Stomach (tissue), 19 donors: ENCODE measurements around the gene CEP57L1. TPM values are rescaled to one million over a fixed set of nuclear protein-coding genes. Genes with fewer than 3 reads are reported as not detected.

Experiments
- DNase-seq, 2 donors: peaks; one replicate each; pipeline versions ENCODE4 v3.0.0 to v3.0.0-alpha.2; 2013 to 2019
- H3K27ac ChIP-seq, 5 donors: fragments of 200-600 bp in 4 of 5; sonication (generic) in 4 of 5; one replicate each; pipeline ENCODE4 v1.5.1; 2013 to 2019; ENCODE audit warnings: mild to moderate bottlenecking in 1 of 5, moderate library complexity in 1 of 5
- H3K27me3 ChIP-seq, 3 donors: fragments of 200-600 bp; sonication (generic); one replicate each; pipeline ENCODE4 v1.5.1; 2017 to 2019; ENCODE audit warnings: mixed run types in 1 of 3
- H3K36me3 ChIP-seq, 4 donors: fragments of 200-600 bp; sonication (generic); 1 replicate in 3 of 4; 2 replicates in 1 of 4; pipeline ENCODE4 v1.5.1; 2016 to 2019
- H3K4me1 ChIP-seq, 4 donors: fragments of 200-600 bp; sonication (generic); one replicate each; pipeline ENCODE4 v1.5.1; 2016 to 2019
- H3K4me3 ChIP-seq, 4 donors: fragments of 200-600 bp; sonication (generic) in 3 of 4; one replicate each; pipeline ENCODE4 v1.5.1; 2016 to 2019; ENCODE audit warnings: mild to moderate bottlenecking in 1 of 4
- H3K9me3 ChIP-seq, 4 donors: fragments of 200-600 bp; sonication (generic); one replicate each; pipeline ENCODE4 v1.5.1; 2016 to 2019
- EP300 ChIP-seq: sonication (generic); formaldehyde crosslinking; IDR thresholded peaks from one replicate; pipeline ENCODE4 v1.6.1; 2017; ENCODE audit warnings: antibody characterized with exemption
- POLR2A ChIP-seq, 4 donors: fragments of 450-650 bp; IDR thresholded peaks; one replicate each; pipeline ENCODE4 v1.6.1; 2016; ENCODE audit warnings: antibody characterized with exemption in 4 of 4, control low read depth in 2 of 4, mild to moderate bottlenecking in 1 of 4, moderate library complexity in 1 of 4
- POLR2AphosphoS5 ChIP-seq, 3 donors: sonication (generic); formaldehyde crosslinking; IDR thresholded peaks; one replicate each; pipeline ENCODE4 v1.6.1; 2016; ENCODE audit warnings: antibody characterized with exemption in 3 of 3
- WGBS, 5 donors: extraction: QIAGEN DNeasy Blood & Tissue Kit in 3 of 5; methylation state at CpG; one replicate each; pipeline versions ENCODE4 v1.1.5 to v1.1.7; 2013 to 2018; 5-methylcytosine and 5-hydroxymethylcytosine counted together
- intact Hi-C: fragments of 100-400 bp; cut with DNase I; formaldehyde crosslinking; loops from one replicate; pipeline ENCODE4 v1.15.1; 2023; ENCODE audit warnings: low total_unique reads
- long read RNA-seq, 10 donors: transcript quantifications; one replicate each; lab custom pipeline, GENCODE V29; 2026
- polyA plus RNA-seq, 3 donors: library from polyadenylated mRNA; stranded (reverse); fragments of 200-250 nt; gene quantifications; one replicate each; pipeline ENCODE4 v1.2.3, GENCODE V29; 2013
- total RNA-seq, 5 donors: library from RNA; depleted of rRNA; stranded (reverse); fragments of >200 nt; gene quantifications; one replicate each; pipeline versions ENCODE4 v1.1.0 to v1.2.3, GENCODE V29; 2014 to 2016
- TF ChIP-seq, protein P1 (sequence below), 7 experiments: fragments of 450-650 bp in 4 of 7; fragments of 200-600 bp in 3 of 7; sonication (generic) in 3 of 7; IDR thresholded peaks; one replicate each; pipeline ENCODE4 v1.5.1; 2016 to 2019; ENCODE audit warnings: antibody characterized with exemption in 7 of 7, control low read depth in 2 of 7, mild to moderate bottlenecking in 1 of 7
- donor health status: healthy with polysubstance abuse.
- donor health status: Bipolar disorder and iron deficiency.
- donor health status: healthy.

Gene CEP57L1
- total RNA-seq: 10 to 100 TPM in 4 of 5 donors, not detected in 1; 13.8 to 63.6 (median 29.4) TPM
- polyA plus RNA-seq: 10 to 100 TPM in 1 of 3 donors, 1 to 10 TPM in 2; 4.5 to 10.3 (median 6.1) TPM
- long read RNA-seq, donor 1: 0 reads
- long read RNA-seq, donor 2, partial matches to known transcripts: 0 of 1 reads
- long read RNA-seq, donor 2, other reads (novel, unspliced or antisense): 0 of 1 reads
- long read RNA-seq, donor 3, partial matches to known transcripts: 0 of 1 reads
- long read RNA-seq, donor 3, other reads (novel, unspliced or antisense): 0 of 1 reads
- long read RNA-seq, donor 4: 0 reads
- long read RNA-seq, donor 5: 0 reads
- long read RNA-seq, donor 6, partial matches to known transcripts: 0 of 1 reads
- long read RNA-seq, donor 6, other reads (novel, unspliced or antisense): 0 of 1 reads
- long read RNA-seq, donor 7, partial matches to known transcripts: 0 of 1 reads
- long read RNA-seq, donor 7, other reads (novel, unspliced or antisense): 0 of 1 reads
- long read RNA-seq, donor 8: 0 reads
- long read RNA-seq, donor 9, partial matches to known transcripts: 0 of 2 reads
- long read RNA-seq, donor 9, other reads (novel, unspliced or antisense): 0 of 2 reads
- long read RNA-seq, donor 10: 0 reads

DNA sequence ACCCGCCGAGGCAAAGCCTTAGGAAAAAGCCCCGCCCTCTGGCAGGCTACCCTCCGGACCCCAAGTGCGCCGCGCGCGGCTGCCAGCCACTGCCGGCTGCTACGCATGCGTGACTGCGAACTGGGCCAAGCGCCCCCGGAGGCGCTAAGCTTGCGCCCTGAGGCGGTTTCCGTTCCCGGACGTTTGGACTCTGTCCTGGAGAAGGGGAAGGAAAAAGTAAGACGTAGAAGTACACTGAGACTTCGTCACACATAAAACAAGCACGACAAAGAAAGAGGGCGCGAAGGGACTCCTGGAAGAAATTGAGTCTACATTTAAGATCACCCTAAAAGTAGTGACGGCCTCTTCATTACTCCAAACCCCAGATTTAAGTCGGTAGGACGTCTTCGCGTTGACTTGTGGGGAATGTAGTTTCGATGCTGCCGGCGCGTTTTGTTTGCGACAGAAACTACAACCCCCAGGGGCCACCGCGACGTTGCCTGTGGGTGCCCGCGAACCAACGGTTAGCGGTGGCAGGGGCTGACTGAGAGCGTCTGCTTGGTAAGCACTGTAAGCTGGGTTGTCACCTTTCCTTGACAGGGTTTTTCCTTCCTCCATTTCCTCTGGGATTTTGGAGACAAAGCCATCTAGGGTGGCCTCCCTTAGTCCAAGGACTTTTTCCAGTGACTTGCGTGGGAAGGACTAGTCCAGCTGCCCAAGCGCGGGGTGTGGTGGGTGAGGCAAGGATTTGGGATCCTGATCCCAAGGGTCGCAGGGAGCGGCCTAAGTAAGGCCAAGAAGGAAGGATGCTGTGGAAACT, at the start of gene CEP57L1:
Gene CEP57L1 (plus strand): TSS at position 472 of the 799 bp plus-strand sequence. CDS start 49,715 bp downstream, outside the sequence.
- intact Hi-C loops: no loop called here
- peak within 1 kb of the TSS; percentile 97 to 100 (median 99) for H3K27ac ChIP-seq
- peak within 1 kb of the TSS; percentile 60 to 75 (median 68) for H3K4me3 ChIP-seq
- TF ChIP-seq POLR2A (IDR thresholded peaks at IDR 0.05) (peak in 2 of 4 donors; percentile 43 to 55), EP300 (no peak), POLR2AphosphoS5 (IDR thresholded peaks at IDR 0.05) (peak; percentile 56 to 65 (median 63))
- TF ChIP-seq, protein P1, sequence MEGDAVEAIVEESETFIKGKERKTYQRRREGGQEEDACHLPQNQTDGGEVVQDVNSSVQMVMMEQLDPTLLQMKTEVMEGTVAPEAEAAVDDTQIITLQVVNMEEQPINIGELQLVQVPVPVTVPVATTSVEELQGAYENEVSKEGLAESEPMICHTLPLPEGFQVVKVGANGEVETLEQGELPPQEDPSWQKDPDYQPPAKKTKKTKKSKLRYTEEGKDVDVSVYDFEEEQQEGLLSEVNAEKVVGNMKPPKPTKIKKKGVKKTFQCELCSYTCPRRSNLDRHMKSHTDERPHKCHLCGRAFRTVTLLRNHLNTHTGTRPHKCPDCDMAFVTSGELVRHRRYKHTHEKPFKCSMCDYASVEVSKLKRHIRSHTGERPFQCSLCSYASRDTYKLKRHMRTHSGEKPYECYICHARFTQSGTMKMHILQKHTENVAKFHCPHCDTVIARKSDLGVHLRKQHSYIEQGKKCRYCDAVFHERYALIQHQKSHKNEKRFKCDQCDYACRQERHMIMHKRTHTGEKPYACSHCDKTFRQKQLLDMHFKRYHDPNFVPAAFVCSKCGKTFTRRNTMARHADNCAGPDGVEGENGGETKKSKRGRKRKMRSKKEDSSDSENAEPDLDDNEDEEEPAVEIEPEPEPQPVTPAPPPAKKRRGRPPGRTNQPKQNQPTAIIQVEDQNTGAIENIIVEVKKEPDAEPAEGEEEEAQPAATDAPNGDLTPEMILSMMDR (IDR thresholded peaks at IDR 0.05): peak in 2 of 7 experiments; percentile 5 to 17
- no peaks in the 10 kb centered on the region for H3K9me3 ChIP-seq
- 0 to 1% (median 1%) methylated on average over 44 to 49 of the region's 49 CpGs for WGBS, 5 donors
- DNase-seq: peak; percentile 97 to 99
- H3K27me3 ChIP-seq: no peaks in the 10 kb centered on the region
- peaks cover 14 to 52% (median 29%) of the 10 kb centered on the region in 4 donors for H3K4me1 ChIP-seq
- peaks cover 0 to 3% (median 0%) of the 10 kb centered on the region in 4 donors for H3K36me3 ChIP-seq

GRCh38 chr6:109048176-109048575, 47.1 kb upstream of the CEP57L1 start:
- TF ChIP-seq EP300: no peak
- TF ChIP-seq POLR2AphosphoS5 (IDR thresholded peaks at IDR 0.05): no peak
- TF ChIP-seq, protein P1 (IDR thresholded peaks at IDR 0.05): no peak
- no peak for TF ChIP-seq POLR2A (IDR thresholded peaks at IDR 0.05)
- intact Hi-C loops: no loop called here
- H3K36me3 ChIP-seq: no peaks in the 10 kb centered on the region
- H3K4me3 ChIP-seq: no peak overlapping the region
- peak in 1 of 2 donors; percentile 20 for DNase-seq
- no peaks in the 10 kb centered on the region for H3K27me3 ChIP-seq
- peaks cover 0 to 40% (median 19%) of the 10 kb centered on the region in 4 donors for H3K4me1 ChIP-seq
- no peaks in the 10 kb centered on the region for H3K9me3 ChIP-seq
- WGBS, 5 donors: 21 to 45% (median 24%) methylated on average over 1 of the region's 1 CpG
- peak overlapping the region in 1 of 5 donors; percentile 46 for H3K27ac ChIP-seq

- Histone ChIP-seq H3K27me3 (no peaks in the 10 kb centered on the region), H3K4me1 (peaks cover 0 to 45% (median 23%) of the 10 kb centered on the region in 4 donors), H3K27ac (peak overlapping the region in 1 of 5 donors; percentile 46), H3K36me3 (no peaks in the 10 kb centered on the region), H3K4me3 (no peak overlapping the region), H3K9me3 (no peaks in the 10 kb centered on the region)
- no peak for DNase-seq
- no peak for TF ChIP-seq EP300
- TF ChIP-seq, protein P1 (IDR thresholded peaks at IDR 0.05): no peak
- WGBS, 5 donors: 90 to 97% (median 95%) methylated on average over 3 of the region's 3 CpGs
- intact Hi-C loops: no loop called here
Observed at GRCh38 chr6:109048670-109049415, 46.5 kb upstream of the CEP57L1 start.
